ENCODE results near the gene AGRN.
"Not testable (repeated sequence)": the region's sequence is repeated elsewhere in the genome, so short reads cannot be mapped to it uniquely, and the experiment has no call there.

Gene AGRN

GRCh38 chr1:1027791-1028190 lies 7.9 kb downstream of the AGRN start:
- no peak for DNase-seq
- in situ Hi-C loops (cut with HindIII; ENCODE audit: low pct_ligation_motif_present, low pct_unique_long_range_greater_than_20kb, low sequenced_read_pairs): no loop called here

- DNase-seq; in situ Hi-C loops (cut with HindIII; ENCODE audit: low pct_ligation_motif_present, low pct_unique_long_range_greater_than_20kb, low sequenced_read_pairs): not testable (repeated sequence)
Measured at GRCh38 chr1:1030867-1031658, 11.1 kb downstream of the AGRN start.

- DNase-seq: no peak
- in situ Hi-C loops (cut with HindIII; ENCODE audit: low pct_ligation_motif_present, low pct_unique_long_range_greater_than_20kb, low sequenced_read_pairs): no loop called here
Measured at GRCh38 chr1:1031659-1032235, 11.8 kb downstream of the AGRN start.

GRCh38 chr1:1032424-1032823 lies 12.5 kb downstream of the AGRN start:
- no peak for DNase-seq
- in situ Hi-C loops (cut with HindIII; ENCODE audit: low pct_ligation_motif_present, low pct_unique_long_range_greater_than_20kb, low sequenced_read_pairs): no loop called here

GRCh38 chr1:1033009-1033587 lies 13.2 kb downstream of the AGRN start:
- in situ Hi-C loops (cut with HindIII; ENCODE audit: low pct_ligation_motif_present, low pct_unique_long_range_greater_than_20kb, low sequenced_read_pairs): no loop called here
- no peak for DNase-seq

- in situ Hi-C loops (cut with HindIII; ENCODE audit: low pct_ligation_motif_present, low pct_unique_long_range_greater_than_20kb, low sequenced_read_pairs): no loop called here
Measured at GRCh38 chr1:1033731-1034438, 14.0 kb downstream of the AGRN start.

GRCh38 chr1:1034439-1034781 lies 14.5 kb downstream of the AGRN start:
- DNase-seq: no peak
- in situ Hi-C loops (cut with HindIII; ENCODE audit: low pct_ligation_motif_present, low pct_unique_long_range_greater_than_20kb, low sequenced_read_pairs): no loop called here

More at GRCh38 chr1:1033731-1034438, 14.0 kb downstream of the AGRN start:
- no peak for DNase-seq

GRCh38 chr1:1035291-1035943 lies 15.5 kb downstream of the AGRN start:
- no peak for DNase-seq

GRCh38 chr1:1037366-1038327 lies 17.7 kb downstream of the AGRN start:
- in situ Hi-C loops (cut with HindIII; ENCODE audit: low pct_ligation_motif_present, low pct_unique_long_range_greater_than_20kb, low sequenced_read_pairs): no loop called here
- DNase-seq: no peak

More at GRCh38 chr1:1035291-1035943, 15.5 kb downstream of the AGRN start:
- in situ Hi-C loops (cut with HindIII; ENCODE audit: low pct_ligation_motif_present, low pct_unique_long_range_greater_than_20kb, low sequenced_read_pairs): no loop called here

GRCh38 chr1:1038694-1039093 lies 18.8 kb downstream of the AGRN start:
- in situ Hi-C loops (cut with HindIII; ENCODE audit: low pct_ligation_motif_present, low pct_unique_long_range_greater_than_20kb, low sequenced_read_pairs): no loop called here
- DNase-seq: no peak

- in situ Hi-C loops (cut with HindIII; ENCODE audit: low pct_ligation_motif_present, low pct_unique_long_range_greater_than_20kb, low sequenced_read_pairs): no loop called here
- DNase-seq: no peak
Measured at GRCh38 chr1:1039145-1039910, 19.4 kb downstream of the AGRN start.

- in situ Hi-C loops (cut with HindIII; ENCODE audit: low pct_ligation_motif_present, low pct_unique_long_range_greater_than_20kb, low sequenced_read_pairs): no loop called here
- no peak for DNase-seq
Measured at GRCh38 chr1:1040004-1040991, 20.4 kb downstream of the AGRN start.

GRCh38 chr1:1041092-1041523 lies 21.2 kb downstream of the AGRN start:
- no peak for DNase-seq
- in situ Hi-C loops (cut with HindIII; ENCODE audit: low pct_ligation_motif_present, low pct_unique_long_range_greater_than_20kb, low sequenced_read_pairs): no loop called here

GRCh38 chr1:1041873-1042272 lies 22.0 kb downstream of the AGRN start:
- no peak for DNase-seq
- in situ Hi-C loops (cut with HindIII; ENCODE audit: low pct_ligation_motif_present, low pct_unique_long_range_greater_than_20kb, low sequenced_read_pairs): no loop called here

- in situ Hi-C loops (cut with HindIII; ENCODE audit: low pct_ligation_motif_present, low pct_unique_long_range_greater_than_20kb, low sequenced_read_pairs): no loop called here
- no peak for DNase-seq
Measured at GRCh38 chr1:1042835-1043234, 22.9 kb downstream of the AGRN start.

- in situ Hi-C loops (cut with HindIII; ENCODE audit: low pct_ligation_motif_present, low pct_unique_long_range_greater_than_20kb, low sequenced_read_pairs): no loop called here
- no peak for DNase-seq
Measured at GRCh38 chr1:1043411-1043810, 23.5 kb downstream of the AGRN start.
